NCI-H2227 (cell line): Measurements from ENCODE around the gene XXYLT1.

ENCODE experiments used
- DNase-seq: peaks from one replicate; lab custom pipeline; 2025; ENCODE audit not compliant: unreplicated experiment; lab: John Stamatoyannopoulos, UW

The XXYLT1 gene

GRCh38 chr3:195171093-195171873 lies 99.7 kb downstream of the XXYLT1 start:
- DNase-seq: no peak

- no peak for DNase-seq
These were observed 100.5 kb downstream of the XXYLT1 start for GRCh38 chr3:195170496-195170895.

DNA sequence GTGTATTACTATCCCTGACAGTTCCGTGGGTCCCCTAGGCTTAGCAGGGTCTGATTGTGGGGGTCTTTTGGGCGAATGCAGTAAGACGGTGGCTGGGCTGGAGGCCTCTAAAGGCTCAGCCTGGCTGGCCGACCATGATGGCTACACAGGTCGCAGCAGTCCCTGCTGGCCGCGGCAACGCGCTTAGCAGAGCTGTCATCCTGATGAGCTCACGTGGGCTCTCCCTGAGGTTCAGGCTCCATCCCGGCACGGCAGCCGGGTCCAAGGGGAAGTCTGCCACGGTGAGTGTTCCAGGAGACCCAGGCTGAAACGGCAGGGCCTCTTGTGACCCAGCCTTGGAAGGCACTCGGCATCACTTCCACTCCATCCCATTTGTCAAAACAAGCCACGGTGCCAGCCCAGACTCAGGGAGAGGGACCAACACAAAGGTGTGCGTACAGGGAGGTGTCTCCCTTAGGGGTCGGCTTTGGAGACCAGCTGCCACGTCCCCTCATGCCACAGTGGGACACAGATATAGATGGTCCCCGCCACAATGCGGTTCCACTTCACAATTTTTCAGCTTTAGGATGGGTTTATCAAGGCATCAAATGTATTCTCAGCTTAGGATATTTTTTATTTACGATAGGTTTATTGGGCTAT lies 101.8 kb downstream of the XXYLT1 start:
- no peak for DNase-seq

DNA sequence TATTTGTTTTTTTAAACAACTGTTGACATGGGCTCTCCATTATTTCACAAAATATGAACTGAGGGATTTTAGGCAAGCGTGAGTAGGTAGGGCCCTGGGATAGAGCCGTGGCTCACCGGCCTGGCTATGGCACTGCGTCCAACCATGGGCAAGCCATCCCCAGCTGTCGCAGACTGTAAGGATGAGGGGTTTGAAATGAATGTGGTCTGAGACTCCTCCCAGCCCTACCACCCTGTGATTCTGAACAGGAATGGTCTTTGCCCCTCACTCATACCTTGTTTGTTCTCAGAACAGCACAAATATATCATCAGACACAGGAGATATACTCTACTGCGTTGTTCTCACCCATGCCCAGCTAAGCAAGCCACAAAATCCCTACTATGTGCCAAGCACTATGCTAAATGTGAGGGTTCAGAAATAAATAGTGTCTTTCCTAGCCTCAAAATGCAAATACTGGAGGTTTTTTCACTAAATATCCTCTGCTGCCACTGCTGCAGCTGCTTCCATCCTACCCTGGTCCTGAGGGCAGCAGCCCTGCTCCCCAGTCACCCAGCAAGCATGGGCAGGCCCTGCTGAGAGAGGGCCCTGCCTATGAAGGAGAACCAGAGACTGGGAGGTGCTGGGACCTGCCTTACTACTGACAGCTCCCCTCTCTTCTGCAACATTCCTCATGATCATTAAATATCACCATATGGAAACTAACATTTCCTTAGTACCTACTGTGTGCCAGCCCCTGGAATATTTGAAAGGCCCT lies 102.8 kb downstream of the XXYLT1 start:
- DNase-seq: no peak

GRCh38 chr3:195165790-195166189 lies 105.2 kb downstream of the XXYLT1 start:
- DNase-seq: no peak

GRCh38 chr3:195165265-195165609 lies 105.7 kb downstream of the XXYLT1 start:
- DNase-seq: no peak

DNA sequence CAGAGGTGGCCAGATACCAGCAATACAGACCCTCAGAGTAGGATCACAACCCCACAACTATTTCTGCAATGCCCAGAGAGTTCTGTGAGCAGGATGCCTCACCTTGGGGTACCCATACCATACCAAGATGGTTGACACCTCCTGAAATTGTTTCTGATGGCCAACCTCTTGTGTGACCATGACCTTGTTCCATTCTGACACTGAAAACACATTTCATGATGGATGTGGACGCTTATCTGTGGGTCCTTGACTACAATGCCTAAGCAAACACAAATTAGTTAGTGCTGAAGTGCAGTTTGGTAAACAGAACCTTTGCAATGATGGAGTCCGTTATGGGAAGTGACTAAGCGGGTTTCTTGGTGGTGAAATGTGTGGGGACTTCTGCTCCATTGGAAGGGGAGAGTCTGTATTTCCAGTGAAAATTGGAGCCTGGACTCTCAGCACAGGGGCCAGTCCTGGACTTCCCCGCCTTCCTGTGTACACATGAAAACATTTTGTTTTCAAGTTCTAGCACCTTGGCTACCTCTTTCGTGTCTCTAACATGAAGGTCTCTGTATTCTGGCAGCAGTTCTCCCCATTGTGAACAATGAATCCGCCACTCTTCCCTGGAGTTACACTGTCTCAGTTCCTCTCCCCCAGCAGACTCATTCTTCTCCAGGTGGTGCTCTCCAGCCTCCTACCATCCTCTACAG lies 106.2 kb downstream of the XXYLT1 start:
- no peak for DNase-seq

- no peak for DNase-seq
These were observed 107.0 kb downstream of the XXYLT1 start for GRCh38 chr3:195163719-195164572.

DNA sequence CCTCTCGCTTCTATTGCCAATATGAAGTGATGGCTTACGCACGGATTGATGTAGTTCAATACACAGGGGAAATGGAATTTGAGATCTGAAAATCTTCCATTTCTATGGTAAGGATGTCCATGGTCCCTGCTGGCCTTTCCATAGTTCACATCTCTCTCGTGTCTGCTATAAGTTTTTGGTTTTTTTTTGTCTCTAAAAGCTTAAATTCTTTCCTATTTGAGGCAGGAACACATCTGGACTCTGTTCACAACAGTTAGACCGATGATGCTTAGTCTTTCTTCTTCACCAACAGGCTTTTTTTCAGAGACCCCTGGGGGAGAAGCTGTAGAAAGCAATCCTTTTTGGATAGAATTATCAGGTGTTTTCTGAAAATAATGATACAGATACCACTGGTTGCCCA lies 108.1 kb downstream of the XXYLT1 start:
- DNase-seq: no peak

GRCh38 chr3:195162033-195162669 lies 108.8 kb downstream of the XXYLT1 start:
- no peak for DNase-seq

- DNase-seq: no peak
These were observed 110.0 kb downstream of the XXYLT1 start for GRCh38 chr3:195160908-195161434.

GRCh38 chr3:195160257-195160898 lies 110.6 kb downstream of the XXYLT1 start:
- no peak for DNase-seq

DNA sequence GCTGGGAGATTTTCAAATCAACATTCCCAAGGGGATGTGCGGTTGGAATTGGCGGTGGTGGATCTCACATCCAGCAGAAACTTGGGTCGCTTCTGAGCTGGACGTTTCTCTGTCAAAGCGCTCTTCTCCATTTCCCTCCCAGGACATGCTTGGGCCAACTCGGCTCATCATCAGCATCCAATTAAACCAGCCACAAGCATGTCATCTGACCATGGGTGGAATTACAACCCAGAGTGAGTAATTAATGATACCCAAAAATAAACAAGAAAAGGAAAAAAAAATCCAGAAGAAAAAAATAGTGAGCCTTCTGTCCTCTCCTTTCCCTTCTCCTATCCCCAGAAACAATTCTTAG lies 111.2 kb downstream of the XXYLT1 start:
- no peak for DNase-seq

- no peak for DNase-seq
These were observed 111.7 kb downstream of the XXYLT1 start for GRCh38 chr3:195159117-195159813.

DNA sequence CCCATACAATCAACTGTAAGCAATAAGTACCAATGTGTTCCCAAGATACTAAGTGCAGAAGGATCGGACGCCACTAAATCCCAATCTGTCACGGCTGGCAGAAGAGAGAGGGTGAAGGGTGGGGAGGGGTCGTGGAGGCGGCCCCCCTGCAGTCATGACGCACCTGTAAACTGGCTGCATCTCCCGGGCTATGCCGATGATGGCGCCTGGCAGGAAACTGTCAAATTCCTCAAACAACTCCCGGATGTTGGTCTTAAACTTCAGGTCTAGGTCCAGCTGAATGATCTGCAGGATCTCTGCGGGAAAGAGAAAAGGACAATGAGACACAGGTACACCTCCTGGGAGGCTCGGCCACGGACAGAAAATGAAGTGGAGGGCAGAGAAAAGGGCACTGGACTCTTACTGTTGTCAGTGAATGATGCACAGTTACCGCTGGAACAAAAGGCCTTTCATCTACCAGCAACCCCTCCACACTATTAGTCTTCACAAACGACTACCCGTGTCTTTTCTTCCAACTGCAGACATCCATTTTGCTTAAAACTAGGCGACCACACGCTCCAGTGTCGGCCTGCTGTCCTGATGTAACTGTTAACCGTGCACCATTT lies 114.6 kb downstream of the XXYLT1 start:
- DNase-seq: no peak

DNA sequence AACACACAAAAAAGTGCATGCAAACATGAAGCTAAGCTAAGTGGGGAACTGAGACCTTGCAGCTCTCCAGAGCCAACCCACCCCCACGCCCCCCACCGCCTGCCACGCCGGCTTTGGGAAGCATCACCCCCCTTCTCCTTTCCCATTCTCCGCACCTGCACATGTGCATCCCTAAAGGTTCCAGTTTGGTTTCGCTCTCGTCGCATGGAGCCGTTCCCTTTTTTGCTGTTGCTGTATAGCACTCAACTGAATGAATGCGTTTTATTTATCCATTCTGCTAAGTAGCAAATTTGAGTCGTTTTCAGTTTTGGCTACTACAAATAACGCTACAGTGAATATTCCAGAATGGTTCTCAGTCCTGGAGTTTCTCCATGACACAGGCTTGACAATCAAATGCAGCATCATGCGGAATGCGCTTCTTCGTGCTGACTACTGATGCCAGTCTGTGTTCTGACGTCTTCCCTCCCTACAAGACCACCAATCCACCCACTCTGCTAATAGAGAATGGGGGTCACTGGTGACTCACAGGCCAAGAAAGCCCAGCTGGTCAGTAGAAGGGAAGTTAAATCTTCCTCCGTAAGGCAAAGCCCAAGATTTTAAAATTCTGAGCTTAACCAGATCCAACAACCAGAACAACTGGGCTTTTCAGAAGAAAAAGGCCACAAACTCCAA lies 115.3 kb downstream of the XXYLT1 start:
- DNase-seq: no peak

GRCh38 chr3:195154793-195155535 lies 116.0 kb downstream of the XXYLT1 start:
- no peak for DNase-seq
